Transverse colon (tissue), 4 donors: ENCODE measurements around the gene SPPL3. TPM values are rescaled to one million over a fixed set of nuclear protein-coding genes. Genes with fewer than 3 reads are reported as not detected.
"Not testable (repeated sequence)": the region's sequence is repeated elsewhere in the genome, so short reads cannot be mapped to it uniquely, and the experiment has no call there.

ENCODE experiments used
- DNase-seq: peaks from one replicate; pipeline ENCODE4 v3.0.0-alpha.2; 2019
- H3K27ac ChIP-seq, 4 donors: fragments of 200-600 bp; sonication (generic); 2 replicates each; pipeline ENCODE4 v1.5.1; 2016 to 2018; ENCODE audit warnings: inconsistent platforms in 4 of 4
- H3K27me3 ChIP-seq: fragments of 200-600 bp; sonication (generic); 2 replicates; pipeline ENCODE4 v1.5.1; 2017; ENCODE audit warnings: inconsistent platforms
- H3K36me3 ChIP-seq, 4 donors: fragments of 200-600 bp; sonication (generic); 2 replicates each; pipeline ENCODE4 v1.5.1; 2017 to 2019; ENCODE audit warnings: inconsistent platforms in 4 of 4
- H3K4me1 ChIP-seq, 4 donors: fragments of 200-600 bp; sonication (generic); 2 replicates each; pipeline ENCODE4 v1.5.1; 2017 to 2020; ENCODE audit warnings: inconsistent platforms in 4 of 4
- H3K4me3 ChIP-seq, 4 donors: fragments of 200-600 bp; sonication (generic); 1 replicate in 1 of 4; 2 replicates in 3 of 4; pipeline versions ENCODE4 v1.5.1 to v1.6.1; 2017 to 2019; ENCODE audit warnings: inconsistent platforms in 4 of 4
- H3K9me3 ChIP-seq, 2 donors: fragments of 200-600 bp; sonication (generic); 2 replicates each; pipeline ENCODE4 v1.5.1; 2017 to 2019; ENCODE audit warnings: inconsistent platforms in 2 of 2
- CTCF ChIP-seq, 5 experiments: fragments of 200-600 bp in 3 of 5; fragments of 450-650 bp in 2 of 5; sonication (generic) in 3 of 5; IDR thresholded peaks; 1 replicate in 2 of 5; 2 replicates in 3 of 5; pipeline ENCODE4 v1.5.1; 2016 to 2017; ENCODE audit warnings: antibody characterized with exemption in 5 of 5, inconsistent platforms in 3 of 5, mild to moderate bottlenecking in 2 of 5, moderate library complexity in 1 of 5
- EP300 ChIP-seq: sonication (generic); formaldehyde crosslinking; IDR thresholded peaks from one replicate; pipeline ENCODE4 v1.6.1; 2017; ENCODE audit warnings: antibody characterized with exemption, low read depth
- POLR2A ChIP-seq: fragments of 450-650 bp; IDR thresholded peaks from one replicate; pipeline ENCODE4 v1.6.1; 2016; ENCODE audit warnings: antibody characterized with exemption, mild to moderate bottlenecking, moderate library complexity
- POLR2AphosphoS5 ChIP-seq, 3 donors: sonication (generic); formaldehyde crosslinking; IDR thresholded peaks; one replicate each; pipeline ENCODE4 v1.6.1; 2016; ENCODE audit warnings: antibody characterized with exemption in 3 of 3
- WGBS, 2 donors: methylation state at CpG; one replicate each; pipeline ENCODE4 v1.1.5; 2018; ENCODE audit warnings: low coverage in 1 of 2; 5-methylcytosine and 5-hydroxymethylcytosine counted together
- in situ Hi-C, 4 donors: fragments of 200-750 bp; cut with MboI; loops; one replicate each; pipeline versions ENCODE4 v1.15.0 to v1.15.1; 2017; ENCODE audit warnings: low sequenced_read_pairs in 3 of 4, low pct_ligation_motif_present in 1 of 4, low pct_unique_long_range_greater_than_20kb in 1 of 4
- intact Hi-C: fragments of 100-400 bp; cut with DNase I; formaldehyde crosslinking; loops from one replicate; pipeline ENCODE4 v1.15.1; 2023; ENCODE audit warnings: low total_unique reads
- total RNA-seq, 4 donors: library from RNA; depleted of rRNA; stranded (reverse); fragments of >200 nt; gene quantifications; one replicate each; pipeline ENCODE4 v1.1.0, GENCODE V29; 2016

The SPPL3 gene
- 10 to 100 TPM; 34.7 to 45.4 (median 41.6) TPM for total RNA-seq

GRCh38 chr12:120904197-120904773 lies at the start of gene SPPL3:
Gene SPPL3 (minus strand): TSS chr12:120904358. CDS start chr12:120903867, 491 bp downstream.
- no peaks in the 10 kb centered on the region for H3K9me3 ChIP-seq
- TF ChIP-seq POLR2AphosphoS5 (IDR thresholded peaks at IDR 0.05) (peak; percentile 66 to 82 (median 81)), POLR2A (peak; percentile 32), CTCF (IDR thresholded peaks at IDR 0.05) (no peak), EP300 (no peak)
- WGBS, 2 donors: 0% methylated on average over 39 of the region's 66 CpGs; no CpG with 5 or more reads in 1 of the 2 donors
- intact Hi-C loops (no loop called here), in situ Hi-C loops (no loop called here)
- H3K27ac ChIP-seq: peak within 1 kb of the TSS; percentile 92 to 98 (median 96)
- H3K4me1 ChIP-seq: peaks cover 7 to 30% (median 9%) of the 10 kb centered on the region in 4 donors
- no peaks in the 10 kb centered on the region for H3K27me3 ChIP-seq
- H3K4me3 ChIP-seq: peak within 1 kb of the TSS; percentile 89 to 100 (median 96)
- no peaks in the 10 kb centered on the region for H3K36me3 ChIP-seq
- DNase-seq: peak; percentile 95

- intact Hi-C loops: no loop called here
Measured at GRCh38 chr12:120950807-120951206, 46.6 kb upstream of the SPPL3 start.

GRCh38 chr12:120950260-120950799 lies 46.2 kb upstream of the SPPL3 start:
- 96% methylated on average over 31 of the region's 31 CpGs; no CpG with 5 or more reads in 1 of the 2 donors for WGBS, 2 donors
- intact Hi-C loops, H3K27ac ChIP-seq, H3K4me3 ChIP-seq, H3K4me1 ChIP-seq, H3K36me3 ChIP-seq, H3K27me3 ChIP-seq, DNase-seq, H3K9me3 ChIP-seq: not testable (repeated sequence)
- in situ Hi-C loops: loop anchor here in 3 of 4 donors (25.0 kb wide), 1 partner anchor 313 kb away; the partner anchor contains the start of gene CABP1 (in 3 of the 3)

More at GRCh38 chr12:120950807-120951206, 46.6 kb upstream of the SPPL3 start:
- in situ Hi-C loops: loop anchor here in 3 of 4 donors (25.0 kb wide), 1 partner anchor 314 kb away; the partner anchor contains the start of gene CABP1 (in 3 of the 3)
- H3K9me3 ChIP-seq: no peaks in the 10 kb centered on the region
- H3K27ac ChIP-seq: no peak overlapping the region
- no peak for DNase-seq
- H3K4me3 ChIP-seq: no peak overlapping the region
- TF ChIP-seq POLR2A (no peak), POLR2AphosphoS5 (IDR thresholded peaks at IDR 0.05) (no peak), CTCF (IDR thresholded peaks at IDR 0.05) (no peak), EP300 (no peak)
- 92% methylated on average over 5 of the region's 5 CpGs; no CpG with 5 or more reads in 1 of the 2 donors for WGBS, 2 donors
- peaks cover 0 to 4% (median 0%) of the 10 kb centered on the region in 4 donors for H3K4me1 ChIP-seq
- no peaks in the 10 kb centered on the region for H3K27me3 ChIP-seq
- no peaks in the 10 kb centered on the region for H3K36me3 ChIP-seq

GRCh38 chr12:120945516-120945915 lies 41.4 kb upstream of the SPPL3 start:
- H3K4me1 ChIP-seq, H3K27ac ChIP-seq, intact Hi-C loops, DNase-seq, in situ Hi-C loops, H3K36me3 ChIP-seq, H3K4me3 ChIP-seq, H3K9me3 ChIP-seq, H3K27me3 ChIP-seq: not testable (repeated sequence)
- 76 to 85% methylated on average over 4 to 6 of the region's 6 CpGs for WGBS, 2 donors

- Histone ChIP-seq H3K9me3 (no peaks in the 10 kb centered on the region), H3K27me3 (no peaks in the 10 kb centered on the region), H3K4me1 (peaks cover 0 to 5% (median 0%) of the 10 kb centered on the region in 4 donors), H3K36me3 (no peaks in the 10 kb centered on the region), H3K4me3 (no peak overlapping the region), H3K27ac (no peak overlapping the region)
- TF ChIP-seq CTCF (IDR thresholded peaks at IDR 0.05): peak; percentile 69 to 79 (median 75)
- no peak for TF ChIP-seq EP300
- no peak for TF ChIP-seq POLR2A
- TF ChIP-seq POLR2AphosphoS5 (IDR thresholded peaks at IDR 0.05): no peak
- in situ Hi-C loops (no loop called here), intact Hi-C loops (no loop called here)
- 43 to 47% methylated on average over 3 to 9 of the region's 9 CpGs for WGBS, 2 donors
- DNase-seq: peak; percentile 69
Measured at GRCh38 chr12:120944645-120945217, 40.6 kb upstream of the SPPL3 start.
